Measurements from ENCODE around the gene PLEKHJ1.
"Not testable (repeated sequence)": the region's sequence is repeated elsewhere in the genome, so short reads cannot be mapped to it uniquely, and the experiment has no call there.

The PLEKHJ1 gene, protein sequence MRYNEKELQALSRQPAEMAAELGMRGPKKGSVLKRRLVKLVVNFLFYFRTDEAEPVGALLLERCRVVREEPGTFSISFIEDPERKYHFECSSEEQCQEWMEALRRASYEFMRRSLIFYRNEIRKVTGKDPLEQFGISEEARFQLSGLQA

DNA sequence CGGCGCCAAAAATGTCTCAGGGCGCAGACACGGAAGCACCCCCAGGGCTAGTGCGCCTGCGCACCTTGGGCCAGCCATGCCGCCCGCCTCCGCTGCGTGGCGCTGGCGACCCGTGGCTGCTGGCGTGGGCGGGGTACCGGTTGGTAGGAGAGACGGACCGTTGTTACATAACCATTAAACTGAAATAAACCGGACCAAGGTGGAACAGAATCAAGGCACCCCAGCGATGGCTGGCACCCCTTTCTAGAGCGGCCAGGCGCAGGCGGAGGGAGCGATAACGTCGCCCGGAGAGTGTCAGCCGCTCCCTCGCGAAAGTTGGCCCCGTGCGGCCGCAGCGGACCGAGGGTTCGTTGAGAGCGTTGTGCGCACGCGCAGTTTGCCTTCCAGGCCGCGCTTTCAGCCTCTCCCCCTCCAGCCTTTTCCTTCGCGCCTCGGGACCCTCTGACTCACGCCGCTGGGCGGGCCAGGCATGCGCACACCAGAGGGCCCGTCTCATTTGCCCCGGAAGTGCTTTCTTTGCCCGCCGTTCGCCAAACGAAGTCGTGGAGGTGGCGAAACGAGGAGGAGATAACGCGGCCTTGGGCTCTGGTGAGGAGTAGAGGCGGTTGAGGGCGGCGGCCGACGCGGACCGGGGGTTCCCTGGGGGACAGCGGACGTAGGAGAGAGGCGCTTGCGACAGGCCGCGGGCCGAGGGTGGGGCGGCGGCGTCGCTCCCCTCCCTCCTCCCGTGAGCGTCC, at the start of gene PLEKHJ1, which contains the start of gene SF3A2:
Gene PLEKHJ1 (minus strand): TSS at position 16 of the 737 bp plus-strand sequence. CDS start 81 bp downstream, outside the sequence.
Gene SF3A2 (plus strand): TSS at position 511 of the 737 bp plus-strand sequence. CDS start 6,595 bp downstream, outside the sequence.
- peak; percentile 98 for DNase-seq

- no peak for DNase-seq
Measured at GRCh38 chr19:2283835-2284507, 47.8 kb upstream of the PLEKHJ1 start.

GRCh38 chr19:2282862-2283237, 46.7 kb upstream of the PLEKHJ1 start:
- no peak for DNase-seq

GRCh38 chr19:2282062-2282861, 46.1 kb upstream of the PLEKHJ1 start, which contains the start of gene PEAK3:
Gene PEAK3, minus strand, starts transcription at chr19:2282175. Its CDS starts 1,244 bp downstream, at chr19:2280931.
- DNase-seq = no peak

DNA sequence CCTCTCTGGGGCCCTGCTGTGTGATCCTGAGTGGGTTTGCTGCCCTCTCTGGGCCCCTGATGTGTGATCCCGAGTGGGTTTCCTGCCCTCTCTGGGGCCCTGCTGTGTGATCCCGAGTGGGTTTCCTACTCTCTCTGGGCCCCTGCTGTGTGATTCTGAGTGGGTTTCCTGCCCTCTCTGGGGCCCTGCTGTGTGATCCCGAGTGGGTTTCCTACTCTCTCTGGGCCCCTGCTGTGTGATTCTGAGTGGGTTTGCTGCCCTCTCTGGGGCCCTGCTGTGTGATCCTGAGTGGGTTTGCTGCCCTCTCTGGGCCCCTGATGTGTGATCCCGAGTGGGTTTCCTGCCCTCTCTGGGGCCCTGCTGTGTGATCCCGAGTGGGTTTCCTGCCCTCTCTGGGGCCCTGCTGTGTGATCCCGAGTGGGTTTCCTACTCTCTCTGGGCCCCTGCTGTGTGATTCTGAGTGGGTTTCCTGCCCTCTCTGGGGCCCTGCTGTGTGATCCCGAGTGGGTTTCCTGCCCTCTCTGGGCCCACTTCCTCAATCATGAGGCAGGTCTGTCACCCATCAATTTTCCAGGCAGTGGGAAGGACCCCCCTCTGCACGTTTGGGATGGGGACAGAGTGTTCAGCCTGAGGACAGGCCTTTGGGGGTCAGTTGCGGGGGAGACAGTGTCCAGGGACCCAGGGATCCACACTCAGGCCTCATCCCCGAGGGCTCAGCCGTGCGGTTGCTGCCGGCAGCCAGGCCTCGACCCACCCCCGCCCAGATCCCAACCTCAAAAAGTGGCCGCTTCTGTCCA, 45.3 kb upstream of the PLEKHJ1 start:
- not testable (repeated sequence) for DNase-seq

- DNase-seq = no peak
Measured at GRCh38 chr19:2280633-2281264, 44.6 kb upstream of the PLEKHJ1 start.

- no peak for DNase-seq
Measured at GRCh38 chr19:2278459-2279158, 42.5 kb upstream of the PLEKHJ1 start.

DNA sequence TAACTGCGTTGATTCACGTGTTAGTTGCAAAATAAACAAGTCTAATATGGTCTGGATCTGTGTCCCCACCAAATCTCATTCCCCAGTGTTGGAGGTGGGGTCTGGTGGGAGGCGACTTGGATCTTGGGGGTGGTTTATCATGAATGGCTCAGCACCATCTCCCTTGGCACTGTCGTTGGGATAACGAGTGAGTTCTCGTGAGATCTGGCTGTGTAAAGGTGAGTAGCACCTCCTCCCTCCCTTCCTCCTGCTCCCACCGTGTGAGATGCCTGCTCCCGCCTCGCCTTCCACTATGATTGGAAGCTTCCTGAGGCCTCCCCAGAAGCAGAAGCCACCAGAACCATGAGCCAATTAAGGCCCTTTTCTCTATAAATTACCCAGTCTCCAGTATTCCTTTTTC, 41.0 kb upstream of the PLEKHJ1 start:
- no peak for DNase-seq

DNA sequence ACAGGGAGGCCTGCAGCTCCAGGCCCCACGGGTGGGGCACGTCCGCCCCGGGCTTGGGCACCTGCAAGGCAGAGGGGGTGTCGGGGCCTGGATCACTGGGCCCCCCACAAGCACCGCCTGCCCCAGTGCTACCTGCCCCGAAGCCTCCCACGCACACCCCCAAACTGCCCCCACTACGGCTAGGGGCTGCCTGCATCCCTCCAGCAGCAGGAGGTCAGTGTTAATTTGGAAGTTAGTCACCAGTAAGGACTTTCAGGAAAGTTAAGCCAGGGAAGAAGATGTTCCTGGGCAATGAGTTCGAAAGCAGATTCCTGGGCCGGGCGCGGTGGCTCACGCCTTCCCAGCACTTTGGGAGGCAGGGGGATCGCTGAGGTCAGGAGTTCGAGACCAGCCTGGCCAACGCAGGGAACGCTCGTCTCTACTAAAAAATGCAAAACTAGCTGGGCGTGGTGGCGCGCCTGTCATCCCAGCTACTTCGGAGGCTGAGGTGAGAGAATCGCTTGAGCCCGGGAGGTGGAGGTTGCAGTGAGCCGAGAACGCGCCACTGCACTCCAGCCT, 40.4 kb upstream of the PLEKHJ1 start:
- DNase-seq = no peak

- no peak for DNase-seq
Measured at GRCh38 chr19:2275588-2276428, 39.7 kb upstream of the PLEKHJ1 start.

GRCh38 chr19:2274931-2275535, 38.9 kb upstream of the PLEKHJ1 start:
- peak; percentile 29 for DNase-seq

DNA sequence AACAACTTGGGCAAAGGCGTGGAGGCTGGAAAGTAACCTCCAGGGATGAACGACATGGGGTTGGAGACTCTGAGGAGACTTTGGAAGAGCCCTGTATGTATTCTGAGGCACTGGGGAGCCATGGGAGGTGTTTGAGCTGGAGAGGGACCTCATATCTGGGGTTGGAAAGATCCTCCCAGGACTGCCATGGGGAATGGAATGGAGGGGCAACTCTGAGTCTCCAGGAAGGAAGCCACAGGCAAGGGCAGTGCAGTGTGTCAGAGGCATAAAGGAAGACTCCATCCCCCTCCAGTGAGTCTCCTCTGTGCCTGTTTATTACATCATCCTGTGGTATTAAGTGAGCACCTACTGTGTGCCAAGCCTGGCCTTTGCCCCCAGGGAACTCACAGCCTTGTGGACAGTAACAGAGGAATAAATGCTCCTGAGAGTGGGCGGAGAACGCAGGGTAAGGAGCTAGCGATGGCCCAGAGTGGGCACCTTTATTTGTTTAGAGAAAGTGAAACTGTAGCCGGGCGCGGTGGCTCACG, 38.1 kb upstream of the PLEKHJ1 start:
- no peak for DNase-seq

GRCh38 chr19:2273356-2274184, 37.4 kb upstream of the PLEKHJ1 start:
- DNase-seq = peak; percentile 71

DNA sequence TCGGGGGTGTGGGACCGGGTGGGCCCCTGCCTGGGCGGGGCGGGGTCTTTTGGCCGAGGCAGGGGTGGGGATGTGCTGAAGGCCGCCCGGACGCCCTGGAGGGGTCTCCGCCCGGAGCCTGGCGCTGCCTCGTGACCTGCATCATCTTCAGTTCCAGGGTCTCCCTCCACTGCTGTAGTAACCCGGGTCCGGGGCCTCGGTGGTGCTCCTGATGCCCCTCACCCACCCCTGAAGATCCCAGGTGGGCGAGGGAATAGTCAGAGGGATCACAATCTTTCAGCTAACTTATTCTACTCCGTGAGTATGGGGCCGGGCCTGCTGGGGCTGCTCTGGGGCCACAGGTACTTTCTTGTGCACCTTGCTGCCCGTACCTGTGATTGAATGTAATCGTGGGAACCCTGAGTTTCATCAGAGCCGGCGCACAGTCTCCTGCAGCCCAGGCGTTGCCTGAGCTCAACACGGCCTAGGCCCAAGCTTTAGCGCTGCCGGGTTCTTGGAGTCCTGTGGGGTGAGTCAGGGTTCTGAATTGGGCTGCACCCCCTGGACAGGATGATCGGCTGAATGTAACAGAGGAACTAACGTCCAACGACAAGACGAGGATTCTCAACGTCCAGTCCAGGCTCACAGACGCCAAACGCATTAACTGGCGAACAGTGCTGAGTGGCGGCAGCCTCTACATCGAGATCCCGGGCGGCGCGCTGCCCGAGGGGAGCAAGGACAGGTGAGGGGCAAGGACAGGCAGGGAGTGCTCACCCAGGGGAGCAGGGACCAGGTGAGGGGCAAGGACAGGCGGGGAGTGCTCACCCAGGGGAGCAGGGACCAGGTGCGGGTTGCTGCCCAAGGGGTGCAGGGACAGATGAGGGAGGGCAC, 35.3 kb upstream of the PLEKHJ1 start:
- no peak for DNase-seq

GRCh38 chr19:2270423-2271233, 34.5 kb upstream of the PLEKHJ1 start:
- no peak for DNase-seq

- DNase-seq = no peak
Measured at GRCh38 chr19:2270157-2270422, 34.0 kb upstream of the PLEKHJ1 start.
